ENCODE data around the gene RNF4. TPM values are rescaled to one million over a fixed set of nuclear protein-coding genes. Genes with fewer than 3 reads are reported as not detected.

The RNF4 gene
- total RNA-seq, 2 donors from 2014 or later = 29.0 to 29.3 TPM

DNA sequence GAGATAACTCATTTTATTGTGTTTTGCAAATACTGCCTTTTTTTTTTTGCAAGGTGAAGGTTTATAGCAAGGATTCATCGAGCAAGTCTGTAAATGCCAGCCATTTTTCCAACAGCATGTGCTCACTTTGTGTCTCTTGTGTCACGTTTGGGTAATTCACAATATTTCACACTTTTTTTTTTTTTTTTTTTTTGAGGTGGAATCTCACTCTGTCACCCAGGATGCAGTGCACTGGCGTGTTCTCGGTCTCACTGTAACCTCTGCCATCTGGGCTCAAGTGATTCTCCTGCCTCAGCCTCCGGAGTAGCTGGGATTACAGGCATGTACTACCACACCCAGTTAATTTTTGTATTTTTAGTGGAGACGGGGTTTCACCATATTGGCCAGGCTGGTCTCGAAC, 1.9 kb downstream of the RNF4 start:
- TF ChIP-seq POLR2A (IDR thresholded peaks at IDR 0.05) = no peak
- TF ChIP-seq, protein P1, sequence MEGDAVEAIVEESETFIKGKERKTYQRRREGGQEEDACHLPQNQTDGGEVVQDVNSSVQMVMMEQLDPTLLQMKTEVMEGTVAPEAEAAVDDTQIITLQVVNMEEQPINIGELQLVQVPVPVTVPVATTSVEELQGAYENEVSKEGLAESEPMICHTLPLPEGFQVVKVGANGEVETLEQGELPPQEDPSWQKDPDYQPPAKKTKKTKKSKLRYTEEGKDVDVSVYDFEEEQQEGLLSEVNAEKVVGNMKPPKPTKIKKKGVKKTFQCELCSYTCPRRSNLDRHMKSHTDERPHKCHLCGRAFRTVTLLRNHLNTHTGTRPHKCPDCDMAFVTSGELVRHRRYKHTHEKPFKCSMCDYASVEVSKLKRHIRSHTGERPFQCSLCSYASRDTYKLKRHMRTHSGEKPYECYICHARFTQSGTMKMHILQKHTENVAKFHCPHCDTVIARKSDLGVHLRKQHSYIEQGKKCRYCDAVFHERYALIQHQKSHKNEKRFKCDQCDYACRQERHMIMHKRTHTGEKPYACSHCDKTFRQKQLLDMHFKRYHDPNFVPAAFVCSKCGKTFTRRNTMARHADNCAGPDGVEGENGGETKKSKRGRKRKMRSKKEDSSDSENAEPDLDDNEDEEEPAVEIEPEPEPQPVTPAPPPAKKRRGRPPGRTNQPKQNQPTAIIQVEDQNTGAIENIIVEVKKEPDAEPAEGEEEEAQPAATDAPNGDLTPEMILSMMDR (IDR thresholded peaks at IDR 0.05) = no peak
- DNase-seq (no peak), ATAC-seq (no peak)
- Histone ChIP-seq H3K4me3 (no peak overlapping the region), H3K36me3 (replicated peaks in 1 of 2; ENCODE audit: insufficient read depth in 1 of 2, low read depth in 2 of 2) (no peaks in the 10 kb centered on the region), H3K27me3 (no peaks in the 10 kb centered on the region), H3K27ac (no peak overlapping the region), H3K9me3 (no peaks in the 10 kb centered on the region), H3K4me1 (peaks cover 31% of the 10 kb centered on the region)
- 83% methylated on average over 7 of the region's 7 CpGs for WGBS, 2 donors
- intact Hi-C loops (cut with DNase I) = no loop called here

DNA sequence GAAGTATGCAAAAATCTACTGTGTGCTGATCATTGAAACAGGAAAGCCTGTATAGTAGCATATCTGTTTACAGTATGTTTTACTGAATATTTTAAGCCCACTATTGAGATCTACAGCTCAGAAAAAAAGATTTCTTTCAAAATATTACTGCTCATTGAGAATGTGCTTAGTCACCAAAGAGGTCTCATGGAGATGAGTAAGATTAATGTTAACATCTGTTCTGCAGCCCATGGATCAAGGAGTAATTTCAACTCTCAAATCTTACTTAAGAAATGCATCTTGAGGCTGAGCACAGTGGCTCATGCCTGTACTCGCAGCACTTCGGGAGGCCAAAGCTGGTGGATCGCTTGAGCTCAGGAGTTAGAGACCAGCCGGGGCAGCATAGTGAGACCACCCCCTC, 3.3 kb downstream of the RNF4 start:
- no peak for TF ChIP-seq POLR2A (IDR thresholded peaks at IDR 0.05)
- TF ChIP-seq, protein P1 (IDR thresholded peaks at IDR 0.05) = no peak
- intact Hi-C loops (cut with DNase I) = no loop called here

DNA sequence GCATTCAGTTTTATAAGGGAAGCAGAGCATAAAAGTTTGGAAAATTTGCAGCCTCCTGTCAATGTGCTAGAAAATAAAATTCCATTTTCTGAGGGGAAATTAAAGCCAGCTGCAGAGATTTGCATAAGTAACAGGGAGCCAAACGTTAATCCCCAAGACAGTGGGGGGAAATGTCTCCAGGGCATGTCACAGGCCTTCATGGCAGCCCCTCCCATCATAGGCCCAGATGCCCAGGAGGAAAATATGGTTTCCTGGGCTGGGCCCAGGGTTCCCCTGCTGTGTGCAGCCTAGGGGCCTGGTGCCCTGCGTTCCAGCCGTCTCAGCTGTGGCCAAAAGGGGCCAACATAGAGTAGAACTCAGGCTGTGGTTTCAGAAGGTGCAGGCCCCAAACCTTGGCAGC, 9.3 kb downstream of the RNF4 start:
- ATAC-seq = no peak
- H3K36me3 ChIP-seq (replicated peaks in 1 of 2; ENCODE audit: insufficient read depth in 1 of 2, low read depth in 2 of 2) = no peaks in the 10 kb centered on the region
- intact Hi-C loops (cut with DNase I) = no loop called here
- no peak for TF ChIP-seq POLR2A (IDR thresholded peaks at IDR 0.05)
- TF ChIP-seq, protein P1 (IDR thresholded peaks at IDR 0.05) = no peak
- no peak for DNase-seq
- H3K27me3 ChIP-seq = no peaks in the 10 kb centered on the region
- WGBS, 2 donors = 51 to 74% methylated on average over 3 of the region's 3 CpGs
- H3K4me1 ChIP-seq = peaks cover 77% of the 10 kb centered on the region
- H3K27ac ChIP-seq = no peak overlapping the region
- no peak overlapping the region for H3K4me3 ChIP-seq
- no peaks in the 10 kb centered on the region for H3K9me3 ChIP-seq

More for the DNA sequence above, 3.3 kb downstream of the RNF4 start:
- H3K9me3 ChIP-seq = no peaks in the 10 kb centered on the region
- H3K4me3 ChIP-seq = no peak overlapping the region
- peaks cover 42% of the 10 kb centered on the region for H3K4me1 ChIP-seq
- H3K27me3 ChIP-seq = no peaks in the 10 kb centered on the region
- H3K36me3 ChIP-seq (replicated peaks in 1 of 2; ENCODE audit: insufficient read depth in 1 of 2, low read depth in 2 of 2) = no peaks in the 10 kb centered on the region
- DNase-seq (no peak), ATAC-seq (no peak)
- no peak overlapping the region for H3K27ac ChIP-seq
- 96% methylated on average over 4 of the region's 4 CpGs for WGBS, 2 donors

DNA sequence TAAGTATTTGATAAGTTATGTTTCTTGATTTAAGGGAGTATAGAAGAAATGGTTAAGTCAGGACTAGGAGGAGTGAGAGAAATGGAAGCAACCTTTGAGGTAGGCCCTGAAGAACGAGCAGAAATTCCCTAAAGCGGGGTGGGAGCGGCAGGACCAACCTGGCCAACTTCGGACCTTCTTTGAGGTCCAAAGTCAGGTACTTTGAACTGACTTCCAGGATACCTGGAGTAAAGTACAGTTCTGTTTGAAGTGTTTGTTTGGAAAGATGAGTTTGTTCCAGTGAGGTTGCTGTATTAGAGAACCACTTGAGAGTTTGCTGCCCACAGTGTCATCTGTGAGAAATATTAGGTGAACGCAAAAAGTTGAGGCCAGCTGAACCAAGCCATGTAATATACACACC, 11.7 kb downstream of the RNF4 start:
- Histone ChIP-seq H3K9me3 (no peaks in the 10 kb centered on the region), H3K4me1 (peaks cover 94% of the 10 kb centered on the region), H3K27ac (peak overlapping the region in 2 of 4 donors; percentile 25 to 73), H3K36me3 (replicated peaks in 1 of 2; ENCODE audit: insufficient read depth in 1 of 2, low read depth in 2 of 2) (no peaks in the 10 kb centered on the region), H3K4me3 (no peak overlapping the region), H3K27me3 (no peaks in the 10 kb centered on the region)
- intact Hi-C loops (cut with DNase I) = no loop called here
- no peak for TF ChIP-seq POLR2A (IDR thresholded peaks at IDR 0.05)
- TF ChIP-seq, protein P1 (IDR thresholded peaks at IDR 0.05) = no peak
- DNase-seq = no peak
- 72 to 78% methylated on average over 5 of the region's 5 CpGs for WGBS, 2 donors
- no peak for ATAC-seq

DNA sequence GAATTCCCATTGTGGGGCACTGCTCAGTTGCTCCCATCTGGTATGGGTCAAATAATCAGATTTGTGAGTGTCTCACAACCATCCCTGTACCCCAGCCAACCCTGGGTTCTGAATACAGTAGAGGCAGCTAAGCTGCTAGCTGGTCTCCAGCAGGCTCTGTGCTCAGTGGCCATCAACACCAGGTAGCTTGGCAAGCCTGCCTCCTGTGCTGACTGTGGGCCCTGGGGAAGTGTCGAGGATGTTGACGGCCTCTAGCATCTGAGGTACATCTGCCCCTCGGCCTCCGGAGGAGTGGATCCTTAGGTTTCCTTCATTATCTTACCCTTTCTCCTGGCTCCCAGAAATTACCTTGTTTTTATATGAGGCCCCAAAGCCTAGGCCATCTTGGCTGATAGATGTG, 13.3 kb downstream of the RNF4 start:
- intact Hi-C loops (cut with DNase I) = no loop called here
- 40 to 57% methylated on average over 1 to 4 of the region's 4 CpGs for WGBS, 2 donors
- no peaks in the 10 kb centered on the region for H3K9me3 ChIP-seq
- H3K4me3 ChIP-seq = no peak overlapping the region
- TF ChIP-seq, protein P1 (IDR thresholded peaks at IDR 0.05) = no peak
- no peak for TF ChIP-seq POLR2A (IDR thresholded peaks at IDR 0.05)
- no peak for ATAC-seq
- DNase-seq = peak in 1 of 4 donors; percentile 21
- H3K27ac ChIP-seq = peak overlapping the region; percentile 51 to 73 (median 63)
- no peaks in the 10 kb centered on the region for H3K27me3 ChIP-seq
- H3K36me3 ChIP-seq (replicated peaks in 1 of 2; ENCODE audit: insufficient read depth in 1 of 2, low read depth in 2 of 2) = no peaks in the 10 kb centered on the region
- H3K4me1 ChIP-seq = peaks cover 91% of the 10 kb centered on the region

Measured in body of pancreas (tissue), 4 donors.